A549 (cell line): Measurements from ENCODE around the gene IL1RAP. TPM values are rescaled to one million over a fixed set of nuclear protein-coding genes. Genes with fewer than 3 reads are reported as not detected.
A peak's percentile ranks its signal among the peaks of the same experiment; 100 is the strongest.

Experiments
- ATAC-seq, 2 experiments: fragments of 200-7000 bp in 1 of 2; fragments of >200 bp in 1 of 2; cut with Nextera tagmentation in 1 of 2; cut with Tn5 transposase in 1 of 2; 3 replicates each; pipeline versions ENCODE4 v1.8.0 to v1.9.1; 2018 to 2020; ENCODE audit warnings: mild to moderate bottlenecking in 1 of 2, moderate library complexity in 1 of 2
- CTCF ChIA-PET: fragments of 300-600 bp; sonication (Branson Sonifier 250); formaldehyde crosslinking; extraction: SDS; loops from one replicate; lab custom pipeline; 2021; ENCODE audit warnings: antibody characterized with exemption, inconsistent platforms; lab: Yijun Ruan, JAX
- POLR2A ChIA-PET: fragments of 350-600 bp; formaldehyde crosslinking; extraction: SDS; loops from one replicate; lab custom pipeline; 2021; ENCODE audit warnings: antibody characterized with exemption, inconsistent platforms; lab: Yijun Ruan, JAX
- DNase-seq, 2 experiments: peaks; one replicate each; pipeline versions ENCODE4 v3.0.0 to v3.0.0-alpha.2; 2011 to 2016; ENCODE audit warnings: low read depth in 1 of 2, low spot score in 1 of 2
- FAIRE-seq: peaks from 2 replicates; lab custom pipeline; 2011; peaks lifted over from hg19 to GRCh38; lab: Jason Lieb, UNC
- H3K27ac ChIP-seq, 2 experiments: fragments of >200 bp; sonication (Bioruptor Twin); formaldehyde crosslinking; 3 replicates each; pipeline ENCODE4 v1.5.1; 2016 to 2017
- H3K4me1 ChIP-seq: fragments of >200 bp; sonication (Bioruptor Twin); formaldehyde crosslinking; 3 replicates; pipeline ENCODE4 v1.6.1; 2016
- H3K4me2 ChIP-seq: fragments of >200 bp; sonication (Bioruptor Twin); formaldehyde crosslinking; 3 replicates; pipeline ENCODE4 v1.6.1; 2016
- H3K4me3 ChIP-seq: fragments of >200 bp; sonication (Bioruptor Twin); formaldehyde crosslinking; 3 replicates; pipeline ENCODE4 v1.5.1; 2016
- H3K9me3 ChIP-seq: fragments of >200 bp; sonication (Bioruptor Twin); formaldehyde crosslinking; 3 replicates; pipeline ENCODE4 v1.6.1; 2016
- CBX8 ChIP-seq: fragments of 200-600 bp; sonication (generic); IDR thresholded peaks from 2 replicates; pipeline ENCODE4 v1.6.1; 2016
- CEBPB ChIP-seq, 2 experiments: fragments of >200 bp in 1 of 2; sonication (Bioruptor Twin) in 1 of 2; formaldehyde crosslinking in 1 of 2; IDR thresholded peaks; 2 replicates each; pipeline ENCODE4 v1.6.1; 2012 to 2016
- EHMT2 ChIP-seq: fragments of 200-600 bp; sonication (generic); IDR thresholded peaks from 2 replicates; pipeline ENCODE4 v1.6.1; 2016; ENCODE audit warnings: antibody characterized with exemption, low read depth, mild to moderate bottlenecking, moderate library complexity
- EP300 ChIP-seq, 2 experiments: fragments of >200 bp; sonication (Bioruptor Twin); formaldehyde crosslinking; IDR thresholded peaks; 2 replicates in 1 of 2; 3 replicates in 1 of 2; pipeline ENCODE4 v1.6.1; 2016 to 2017
- FOSB ChIP-seq: fragments of 250-450 bp; sonication (Bioruptor Pico); IDR thresholded peaks from 2 replicates; pipeline ENCODE4 v1.5.0; 2020; ENCODE audit warnings: mild to moderate bottlenecking, moderate library complexity
- FOSL2 ChIP-seq, 2 experiments: fragments of 450-650 bp in 1 of 2; fragments of >200 bp in 1 of 2; sonication (Bioruptor Twin) in 1 of 2; formaldehyde crosslinking; IDR thresholded peaks; 2 replicates each; pipeline versions ENCODE4 v1.5.0 to v1.6.1; 2016 to 2020; ENCODE audit warnings: mild to moderate bottlenecking in 1 of 2, moderate library complexity in 1 of 2
- FOXS1 ChIP-seq: fragments of 250-450 bp; sonication (Bioruptor Pico); IDR thresholded peaks from 2 replicates; pipeline ENCODE4 v1.5.0; 2020; ENCODE audit warnings: mild to moderate bottlenecking, moderate library complexity
- GATA3 ChIP-seq: IDR thresholded peaks from 2 replicates; pipeline ENCODE4 v1.6.1; 2012; ENCODE audit warnings: borderline replicate concordance
- HOXA7 ChIP-seq: fragments of 250-450 bp; sonication (Bioruptor Pico); IDR thresholded peaks from 2 replicates; pipeline ENCODE4 v1.5.0; 2020; ENCODE audit warnings: mild to moderate bottlenecking, moderate library complexity
- HOXB5 ChIP-seq: fragments of 250-450 bp; sonication (Bioruptor Pico); IDR thresholded peaks from 2 replicates; pipeline ENCODE4 v1.5.0; 2020; ENCODE audit warnings: mild to moderate bottlenecking, moderate library complexity
- JUN ChIP-seq, 2 experiments: fragments of >200 bp; sonication (Bioruptor Twin); formaldehyde crosslinking; IDR thresholded peaks; 2 replicates in 1 of 2; 3 replicates in 1 of 2; pipeline ENCODE4 v1.6.1; 2016 to 2017
- JUNB ChIP-seq: fragments of >200 bp; sonication (Bioruptor Twin); formaldehyde crosslinking; IDR thresholded peaks from 2 replicates; pipeline ENCODE4 v1.6.1; 2016
- MAZ ChIP-seq: fragments of 150-350 bp; IDR thresholded peaks from 2 replicates; pipeline ENCODE4 v1.6.1; 2014; ENCODE audit warnings: antibody characterized with exemption, low read depth, low read length, borderline replicate concordance
- NR3C1 ChIP-seq: fragments of >200 bp; sonication (Bioruptor Twin); formaldehyde crosslinking; IDR thresholded peaks from 3 replicates; pipeline ENCODE4 v1.6.1; 2017
- RAD21 ChIP-seq, 2 experiments: fragments of >200 bp in 1 of 2; sonication (Bioruptor Twin) in 1 of 2; formaldehyde crosslinking in 1 of 2; IDR thresholded peaks in 1 of 2; conservative IDR thresholded peaks in 1 of 2; 2 replicates in 1 of 2; 3 replicates in 1 of 2; pipeline ENCODE4 v1.6.1; 2012 to 2018; ENCODE audit warnings: inconsistent platforms in 1 of 2
- RCOR1 ChIP-seq: fragments of 150-350 bp; IDR thresholded peaks from 2 replicates; pipeline ENCODE4 v1.6.1; 2014; ENCODE audit warnings: antibody characterized with exemption, low read length, low read depth
- SMC3 ChIP-seq: fragments of >200 bp; sonication (Bioruptor Twin); formaldehyde crosslinking; IDR thresholded peaks from 3 replicates; pipeline ENCODE4 v1.6.1; 2018; ENCODE audit warnings: inconsistent platforms
- WGBS: methylation state at CpG from one replicate; pipeline ENCODE4 v1.1.6; 2017; ENCODE audit errors: missing lambda C conversion rate; 5-methylcytosine and 5-hydroxymethylcytosine counted together
- polyA plus RNA-seq, 4 experiments: library from polyadenylated mRNA; depleted of rRNA in 3 of 4; stranded (reverse); fragments of >200 nt; fragmentation: RNase III in 1 of 4; extraction: RNeasy Plus Mini Kit Qiagen cat#74134 plus additional on column Dnase treatment in 1 of 4; gene quantifications; 2 replicates in 3 of 4; 3 replicates in 1 of 4; pipeline ENCODE4 v1.2.3, GENCODE V29; 2011 to 2017
- TF ChIP-seq, protein P1 (sequence below): fragments of 200-600 bp; sonication (generic); IDR thresholded peaks from 2 replicates; pipeline ENCODE4 v1.6.1; 2016; ENCODE audit warnings: antibody characterized with exemption, mild to moderate bottlenecking, moderate library complexity
- TF ChIP-seq, protein P2 (sequence below): fragments of >200 bp; sonication (Bioruptor Twin); formaldehyde crosslinking; IDR thresholded peaks from 2 replicates; pipeline ENCODE4 v1.6.1; 2016
- TF ChIP-seq, protein P3 (sequence below): fragments of >200 bp; sonication (Bioruptor Twin); formaldehyde crosslinking; IDR thresholded peaks from 3 replicates; pipeline ENCODE4 v1.6.1; 2016
- TF ChIP-seq, protein P4 (sequence below): IDR thresholded peaks from 2 replicates; pipeline ENCODE4 v1.6.1; 2012
- TF ChIP-seq, protein P5 (sequence below): IDR thresholded peaks from 2 replicates; pipeline ENCODE4 v1.6.1; 2012

The IL1RAP gene
- polyA plus RNA-seq, 2 of the 4 experiments (the other 2 are of a cell fraction): 3.9 to 18.5 TPM

GRCh38 chr3:190566043-190566933, 52.4 kb downstream of the IL1RAP start:
- FAIRE-seq: peak; percentile 97

DNA sequence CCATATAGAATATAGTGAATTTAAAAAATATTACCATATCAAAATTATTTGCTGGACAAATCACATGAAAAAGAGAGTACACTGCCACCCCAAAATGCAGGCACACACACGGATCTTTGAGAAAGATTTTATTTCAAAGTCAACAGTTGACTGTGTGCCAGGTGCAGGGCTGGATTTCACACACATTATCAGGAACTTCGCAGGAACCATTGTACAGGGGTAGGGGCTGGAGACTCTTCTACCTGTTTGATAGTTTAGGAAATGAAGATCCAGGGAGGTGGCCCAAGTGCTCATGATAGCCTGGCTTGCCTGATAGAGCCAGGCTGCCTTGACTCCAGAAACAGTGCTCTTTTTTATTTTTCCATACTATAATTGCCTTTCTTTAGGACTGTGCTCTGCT, 54.2 kb downstream of the IL1RAP start:
- 77% methylated on average over 2 of the region's 2 CpGs for WGBS
- ATAC-seq (no peak), FAIRE-seq (no peak), DNase-seq (no peak)
- H3K27ac ChIP-seq: peak overlapping the region; percentile 89 to 96
- H3K9me3 ChIP-seq: peaks cover 8% of the 10 kb centered on the region
- no peak overlapping the region for H3K4me2 ChIP-seq
- no peak for TF ChIP-seq MAZ
- TF ChIP-seq CEBPB (IDR thresholded peaks at IDR 0.05): no peak
- TF ChIP-seq CBX8: no peak
- TF ChIP-seq NR3C1: no peak
- TF ChIP-seq, protein P1, sequence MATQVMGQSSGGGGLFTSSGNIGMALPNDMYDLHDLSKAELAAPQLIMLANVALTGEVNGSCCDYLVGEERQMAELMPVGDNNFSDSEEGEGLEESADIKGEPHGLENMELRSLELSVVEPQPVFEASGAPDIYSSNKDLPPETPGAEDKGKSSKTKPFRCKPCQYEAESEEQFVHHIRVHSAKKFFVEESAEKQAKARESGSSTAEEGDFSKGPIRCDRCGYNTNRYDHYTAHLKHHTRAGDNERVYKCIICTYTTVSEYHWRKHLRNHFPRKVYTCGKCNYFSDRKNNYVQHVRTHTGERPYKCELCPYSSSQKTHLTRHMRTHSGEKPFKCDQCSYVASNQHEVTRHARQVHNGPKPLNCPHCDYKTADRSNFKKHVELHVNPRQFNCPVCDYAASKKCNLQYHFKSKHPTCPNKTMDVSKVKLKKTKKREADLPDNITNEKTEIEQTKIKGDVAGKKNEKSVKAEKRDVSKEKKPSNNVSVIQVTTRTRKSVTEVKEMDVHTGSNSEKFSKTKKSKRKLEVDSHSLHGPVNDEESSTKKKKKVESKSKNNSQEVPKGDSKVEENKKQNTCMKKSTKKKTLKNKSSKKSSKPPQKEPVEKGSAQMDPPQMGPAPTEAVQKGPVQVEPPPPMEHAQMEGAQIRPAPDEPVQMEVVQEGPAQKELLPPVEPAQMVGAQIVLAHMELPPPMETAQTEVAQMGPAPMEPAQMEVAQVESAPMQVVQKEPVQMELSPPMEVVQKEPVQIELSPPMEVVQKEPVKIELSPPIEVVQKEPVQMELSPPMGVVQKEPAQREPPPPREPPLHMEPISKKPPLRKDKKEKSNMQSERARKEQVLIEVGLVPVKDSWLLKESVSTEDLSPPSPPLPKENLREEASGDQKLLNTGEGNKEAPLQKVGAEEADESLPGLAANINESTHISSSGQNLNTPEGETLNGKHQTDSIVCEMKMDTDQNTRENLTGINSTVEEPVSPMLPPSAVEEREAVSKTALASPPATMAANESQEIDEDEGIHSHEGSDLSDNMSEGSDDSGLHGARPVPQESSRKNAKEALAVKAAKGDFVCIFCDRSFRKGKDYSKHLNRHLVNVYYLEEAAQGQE: no peak
- no peak for TF ChIP-seq HOXA7 (CRISPR knock-in tag)
- no peak for TF ChIP-seq EHMT2
- TF ChIP-seq FOXS1: no peak
- no peak for TF ChIP-seq JUN (IDR thresholded peaks at IDR 0.05)
- no peak overlapping the region for H3K4me3 ChIP-seq
- ChIA-PET CTCF (no interaction called here), POLR2A (no interaction called here)
- peaks cover 37% of the 10 kb centered on the region for H3K4me1 ChIP-seq

More at GRCh38 chr3:190566043-190566933, 52.4 kb downstream of the IL1RAP start:
- Histone ChIP-seq H3K4me3 (no peak overlapping the region), H3K27ac (peak overlapping the region; percentile 89 to 96), H3K9me3 (peaks cover 8% of the 10 kb centered on the region), H3K4me2 (peak overlapping the region; percentile 63), H3K4me1 (peaks cover 37% of the 10 kb centered on the region)
- ChIA-PET CTCF (interaction anchor here (0.9 to 1.4 kb wide), 2 partner anchors 21 to 52 kb away, joined by 3 to 4 read pairs; partner anchors contain the start of gene IL1RAP), POLR2A (interaction anchor here (1.4 to 1.5 kb wide), 2 partner anchors 33 to 53 kb away, joined by 6 to 12 read pairs; partner anchors contain the start of gene IL1RAP)
- DNase-seq (peak; percentile 62 to 98), ATAC-seq (peak; percentile 98 to 99)
- WGBS: 18% methylated on average over 6 of the region's 6 CpGs
- TF ChIP-seq, protein P2, sequence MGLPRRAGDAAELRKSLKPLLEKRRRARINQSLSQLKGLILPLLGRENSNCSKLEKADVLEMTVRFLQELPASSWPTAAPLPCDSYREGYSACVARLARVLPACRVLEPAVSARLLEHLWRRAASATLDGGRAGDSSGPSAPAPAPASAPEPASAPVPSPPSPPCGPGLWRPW: peak; percentile 81
- TF ChIP-seq, protein P3, sequence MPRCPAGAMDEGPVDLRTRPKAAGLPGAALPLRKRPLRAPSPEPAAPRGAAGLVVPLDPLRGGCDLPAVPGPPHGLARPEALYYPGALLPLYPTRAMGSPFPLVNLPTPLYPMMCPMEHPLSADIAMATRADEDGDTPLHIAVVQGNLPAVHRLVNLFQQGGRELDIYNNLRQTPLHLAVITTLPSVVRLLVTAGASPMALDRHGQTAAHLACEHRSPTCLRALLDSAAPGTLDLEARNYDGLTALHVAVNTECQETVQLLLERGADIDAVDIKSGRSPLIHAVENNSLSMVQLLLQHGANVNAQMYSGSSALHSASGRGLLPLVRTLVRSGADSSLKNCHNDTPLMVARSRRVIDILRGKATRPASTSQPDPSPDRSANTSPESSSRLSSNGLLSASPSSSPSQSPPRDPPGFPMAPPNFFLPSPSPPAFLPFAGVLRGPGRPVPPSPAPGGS: peak; percentile 51; the same call in 1 of the 3 replicates
- TF ChIP-seq, protein P4, sequence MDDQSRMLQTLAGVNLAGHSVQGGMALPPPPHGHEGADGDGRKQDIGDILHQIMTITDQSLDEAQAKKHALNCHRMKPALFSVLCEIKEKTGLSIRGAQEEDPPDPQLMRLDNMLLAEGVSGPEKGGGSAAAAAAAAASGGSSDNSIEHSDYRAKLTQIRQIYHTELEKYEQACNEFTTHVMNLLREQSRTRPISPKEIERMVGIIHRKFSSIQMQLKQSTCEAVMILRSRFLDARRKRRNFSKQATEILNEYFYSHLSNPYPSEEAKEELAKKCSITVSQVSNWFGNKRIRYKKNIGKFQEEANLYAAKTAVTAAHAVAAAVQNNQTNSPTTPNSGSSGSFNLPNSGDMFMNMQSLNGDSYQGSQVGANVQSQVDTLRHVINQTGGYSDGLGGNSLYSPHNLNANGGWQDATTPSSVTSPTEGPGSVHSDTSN: peak; percentile 46; the same call in 1 of the 2 replicates
- TF ChIP-seq HOXB5 (CRISPR knock-in tag) (no peak), RAD21 (conservative IDR thresholded peaks at IDR 0.05 in 1 of 2, IDR thresholded peaks at IDR 0.05 in 1 of 2) (peak in 1 of 2 experiments; percentile 31; a peak in 4 of 5 replicates), JUNB (peak; percentile 93), JUN (IDR thresholded peaks at IDR 0.05) (peak; percentile 87 to 88; a peak in 4 of 5 replicates), CEBPB (IDR thresholded peaks at IDR 0.05) (peak; percentile 92 to 99), EP300 (IDR thresholded peaks at IDR 0.05) (peak; percentile 71 to 87; a peak in 3 of 5 replicates), FOSL2 (IDR thresholded peaks at IDR 0.05) (peak; percentile 85), FOSL2 (CRISPR knock-in tag; IDR thresholded peaks at IDR 0.05) (peak; percentile 97), SMC3 (peak; percentile 41; the same call in 2 of the 3 replicates), RCOR1 (no peak), GATA3 (peak; percentile 87), CBX8 (no peak), FOSB (CRISPR knock-in tag) (no peak)
- TF ChIP-seq, protein P5, sequence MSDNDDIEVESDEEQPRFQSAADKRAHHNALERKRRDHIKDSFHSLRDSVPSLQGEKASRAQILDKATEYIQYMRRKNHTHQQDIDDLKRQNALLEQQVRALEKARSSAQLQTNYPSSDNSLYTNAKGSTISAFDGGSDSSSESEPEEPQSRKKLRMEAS: peak; percentile 83
